ENCODE measurements around the gene MED17. TPM values are rescaled to one million over a fixed set of nuclear protein-coding genes. Genes with fewer than 3 reads are reported as not detected.

MED17 gene
- total RNA-seq (2021; fragmentation: NEBNext Ultra II Directional; extraction: Animal tissue kit (Norgen Biotek cat#: 25700)): 10 to 100 TPM; 21.6 to 28.1 (median 25.5) TPM
- long read RNA-seq, full-length matches to known transcripts: 18 of 21 reads
- long read RNA-seq, partial matches to known transcripts: 1 of 21 reads
- long read RNA-seq, other reads (novel, unspliced or antisense): 2 of 21 reads

DNA sequence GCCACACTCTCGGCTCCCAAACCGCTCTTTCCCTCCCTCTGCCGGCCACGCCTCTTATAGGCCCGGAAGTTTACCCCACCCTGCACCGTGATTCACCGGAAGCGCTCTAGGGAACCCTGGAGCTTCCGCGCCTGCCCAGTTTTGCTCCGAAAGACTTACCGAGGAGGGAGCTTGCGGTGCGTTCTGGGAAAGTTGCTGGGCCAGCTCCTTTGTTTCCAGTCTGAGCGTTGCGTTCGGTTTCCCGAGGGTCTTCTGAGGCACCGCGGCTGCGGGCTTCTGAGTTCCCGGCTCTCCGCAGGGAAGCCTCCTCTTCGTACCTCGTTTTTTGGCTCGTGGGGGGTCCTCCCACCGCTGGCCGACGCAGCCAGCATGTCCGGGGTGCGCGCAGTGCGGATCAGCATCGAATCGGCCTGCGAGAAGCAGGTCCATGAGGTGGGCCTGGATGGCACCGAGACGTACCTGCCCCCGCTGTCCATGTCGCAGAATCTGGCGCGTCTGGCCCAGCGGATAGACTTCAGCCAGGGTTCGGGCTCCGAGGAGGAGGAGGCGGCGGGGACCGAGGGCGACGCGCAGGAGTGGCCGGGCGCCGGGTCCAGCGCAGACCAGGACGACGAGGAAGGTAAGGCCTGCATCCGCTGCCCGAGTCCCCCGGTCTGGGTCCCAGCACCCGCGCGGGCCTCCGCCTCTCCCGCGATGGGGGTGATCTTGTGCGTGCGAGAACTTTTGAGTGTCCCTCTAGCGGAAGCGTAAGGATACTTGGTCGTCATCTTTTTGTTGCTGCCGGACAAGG, at the start of gene MED17:
MED17 (plus strand) TSS at position 138 of the 790 bp plus-strand sequence; CDS start at position 370, 232 bp downstream.
- Mint-ChIP-seq H3K9me3 (no peaks in the 10 kb centered on the region), H3K27ac (peak within 1 kb of the TSS; percentile 80), H3K4me3 (peak within 1 kb of the TSS; percentile 96), H3K4me1 (ENCODE audit: low read depth) (peaks cover 59% of the 10 kb centered on the region), H3K27me3 (ENCODE audit: insufficient read depth) (no peaks in the 10 kb centered on the region; the same call in none of the 2 replicates), H3K36me3 (ENCODE audit: low read depth) (peaks cover 36% of the 10 kb centered on the region)
- DNase-seq: peak; percentile 88
- TF ChIP-seq CTCF (IDR thresholded peaks at IDR 0.05): peak; percentile 64

GRCh38 chr11:93734427-93735222, 49.5 kb upstream of the MED17 start:
- no peak for TF ChIP-seq CTCF (IDR thresholded peaks at IDR 0.05)
- H3K4me1 Mint-ChIP-seq (ENCODE audit: low read depth): peaks cover 73% of the 10 kb centered on the region
- H3K36me3 Mint-ChIP-seq (ENCODE audit: low read depth): peaks cover 82% of the 10 kb centered on the region
- no peak for DNase-seq
- H3K4me3 Mint-ChIP-seq: peak overlapping the region; percentile 30
- H3K9me3 Mint-ChIP-seq: no peaks in the 10 kb centered on the region
- peak overlapping the region; percentile 51 for H3K27ac Mint-ChIP-seq
- H3K27me3 Mint-ChIP-seq (ENCODE audit: insufficient read depth): no peaks in the 10 kb centered on the region

- H3K4me3 Mint-ChIP-seq: peak overlapping the region; percentile 75
- peak overlapping the region; percentile 58 for H3K27ac Mint-ChIP-seq
- peaks cover 2% of the 10 kb centered on the region; the same call in 1 of the 2 replicates for H3K27me3 Mint-ChIP-seq (ENCODE audit: insufficient read depth)
- peaks cover 76% of the 10 kb centered on the region for H3K4me1 Mint-ChIP-seq (ENCODE audit: low read depth)
- peaks cover 82% of the 10 kb centered on the region for H3K36me3 Mint-ChIP-seq (ENCODE audit: low read depth)
- no peak for TF ChIP-seq CTCF (IDR thresholded peaks at IDR 0.05)
- DNase-seq: no peak
- peaks cover 2% of the 10 kb centered on the region; the same call in 1 of the 2 replicates for H3K9me3 Mint-ChIP-seq
Measured at GRCh38 chr11:93735627-93736026, 48.5 kb upstream of the MED17 start.

- DNase-seq: no peak
- Mint-ChIP-seq H3K27me3 (ENCODE audit: insufficient read depth) (peaks cover 7% of the 10 kb centered on the region), H3K4me1 (ENCODE audit: low read depth) (peaks cover 76% of the 10 kb centered on the region), H3K4me3 (peak overlapping the region; percentile 75), H3K36me3 (ENCODE audit: low read depth) (peaks cover 87% of the 10 kb centered on the region), H3K27ac (peak overlapping the region; percentile 58), H3K9me3 (peaks cover 7% of the 10 kb centered on the region; the same call in 1 of the 2 replicates)
- TF ChIP-seq CTCF (IDR thresholded peaks at IDR 0.05): no peak
Measured at GRCh38 chr11:93736129-93736528, 48.0 kb upstream of the MED17 start.

GRCh38 chr11:93737904-93738612, 46.0 kb upstream of the MED17 start:
- Mint-ChIP-seq H3K4me1 (ENCODE audit: low read depth) (peaks cover 64% of the 10 kb centered on the region), H3K27me3 (ENCODE audit: insufficient read depth) (peaks cover 13% of the 10 kb centered on the region), H3K27ac (peak overlapping the region; percentile 99), H3K9me3 (peaks cover 9% of the 10 kb centered on the region; the same call in 1 of the 2 replicates), H3K36me3 (ENCODE audit: low read depth) (peaks cover 72% of the 10 kb centered on the region), H3K4me3 (peak overlapping the region; percentile 99)
- no peak for DNase-seq
- no peak for TF ChIP-seq CTCF (IDR thresholded peaks at IDR 0.05)
